Fibroblast of mammary gland (primary cell): ENCODE measurements around the gene ZC3H18.

Source experiments
- DNase-seq: peaks from one replicate; pipeline ENCODE4 v3.0.0-alpha.2; 2010; ENCODE audit warnings: low read depth
- H3K4me3 ChIP-seq: 2 replicates; pipeline ENCODE4 v1.5.1; 2011; ENCODE audit warnings: low read depth, mild to moderate bottlenecking, low read length, moderate library complexity; ENCODE audit not compliant: control insufficient read depth
- TF ChIP-seq, protein P1 (sequence below): conservative IDR thresholded peaks from 2 replicates; pipeline ENCODE4 v1.5.1; 2011; ENCODE audit warnings: low read depth, low read length, inconsistent platforms; ENCODE audit not compliant: control insufficient read depth, insufficient read depth

ZC3H18 gene

DNA sequence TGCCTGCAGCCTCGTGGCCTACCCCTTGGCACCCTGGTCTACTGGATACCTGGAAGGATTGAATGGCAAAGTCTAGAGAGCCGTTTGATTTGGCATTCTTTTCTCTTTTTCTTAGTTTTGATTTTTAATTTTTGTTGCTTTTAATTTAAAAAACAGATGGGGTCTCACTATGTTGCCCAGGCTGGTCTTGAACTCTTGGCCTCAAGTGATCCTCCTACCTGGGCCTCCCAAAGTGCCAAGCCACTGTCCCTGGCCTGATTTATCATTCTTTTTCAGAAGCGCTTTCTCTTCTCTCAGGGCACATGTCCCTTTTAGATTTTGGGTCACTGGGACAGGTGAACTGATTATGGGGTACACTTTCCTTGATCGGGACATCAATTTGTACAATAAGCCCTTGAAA is 10.8 kb downstream of the ZC3H18 start:
- TF ChIP-seq, protein P1, sequence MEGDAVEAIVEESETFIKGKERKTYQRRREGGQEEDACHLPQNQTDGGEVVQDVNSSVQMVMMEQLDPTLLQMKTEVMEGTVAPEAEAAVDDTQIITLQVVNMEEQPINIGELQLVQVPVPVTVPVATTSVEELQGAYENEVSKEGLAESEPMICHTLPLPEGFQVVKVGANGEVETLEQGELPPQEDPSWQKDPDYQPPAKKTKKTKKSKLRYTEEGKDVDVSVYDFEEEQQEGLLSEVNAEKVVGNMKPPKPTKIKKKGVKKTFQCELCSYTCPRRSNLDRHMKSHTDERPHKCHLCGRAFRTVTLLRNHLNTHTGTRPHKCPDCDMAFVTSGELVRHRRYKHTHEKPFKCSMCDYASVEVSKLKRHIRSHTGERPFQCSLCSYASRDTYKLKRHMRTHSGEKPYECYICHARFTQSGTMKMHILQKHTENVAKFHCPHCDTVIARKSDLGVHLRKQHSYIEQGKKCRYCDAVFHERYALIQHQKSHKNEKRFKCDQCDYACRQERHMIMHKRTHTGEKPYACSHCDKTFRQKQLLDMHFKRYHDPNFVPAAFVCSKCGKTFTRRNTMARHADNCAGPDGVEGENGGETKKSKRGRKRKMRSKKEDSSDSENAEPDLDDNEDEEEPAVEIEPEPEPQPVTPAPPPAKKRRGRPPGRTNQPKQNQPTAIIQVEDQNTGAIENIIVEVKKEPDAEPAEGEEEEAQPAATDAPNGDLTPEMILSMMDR, result no peak
- H3K4me3 ChIP-seq, result no peak overlapping the region
- DNase-seq, result no peak

DNA sequence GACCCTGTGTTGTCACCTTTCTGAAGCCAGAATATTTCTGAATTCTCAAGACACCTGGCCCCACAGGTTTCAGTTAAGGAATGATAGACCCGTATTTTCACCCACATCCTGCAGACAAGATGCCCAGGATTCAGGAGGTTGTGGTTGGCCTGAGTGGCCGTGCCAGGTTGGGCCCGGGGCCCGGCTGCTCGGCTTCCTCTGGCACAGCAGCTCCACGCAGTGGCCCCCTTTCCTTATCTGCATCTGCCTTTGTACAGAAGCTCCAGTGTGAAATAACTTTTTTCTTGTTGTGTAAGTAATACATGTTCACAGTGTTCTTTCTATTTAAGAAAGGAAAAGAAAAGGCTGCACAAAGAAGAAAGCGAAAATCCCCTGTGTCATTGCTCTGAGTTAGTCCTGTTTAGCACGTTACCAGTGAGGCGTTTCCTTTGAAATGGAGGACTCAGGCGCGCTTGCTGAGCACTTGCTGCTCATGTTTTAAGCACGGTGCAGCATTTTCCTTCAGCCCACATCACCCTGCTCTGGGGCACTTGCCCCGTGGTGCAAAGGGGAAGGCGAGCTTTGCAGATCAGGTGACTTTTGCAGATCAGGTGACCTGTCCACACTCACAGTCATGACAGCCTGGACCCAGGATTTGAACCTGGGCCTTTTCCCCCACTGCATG is 12.8 kb downstream of the ZC3H18 start:
- TF ChIP-seq, protein P1, result no peak
- no peak for DNase-seq
- H3K4me3 ChIP-seq, result no peak overlapping the region

DNA sequence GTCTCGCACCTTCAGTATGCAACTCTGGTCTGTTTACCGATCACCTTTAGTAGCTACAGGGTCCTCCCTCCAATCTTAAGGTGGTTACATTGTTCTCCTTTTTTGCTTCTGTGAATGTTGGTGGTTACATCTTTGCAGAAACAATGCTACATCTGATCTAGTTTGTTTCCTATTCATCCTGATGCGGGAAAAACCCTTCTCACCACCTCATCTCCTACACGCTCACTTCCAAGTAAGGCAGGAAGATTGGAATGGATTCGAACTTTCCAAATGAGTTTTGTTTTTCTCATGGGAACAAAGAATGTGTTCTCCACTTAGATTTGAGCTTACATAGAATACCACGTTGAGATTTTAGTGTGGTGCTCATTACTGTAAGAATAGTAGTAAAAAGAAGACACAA is 14.5 kb downstream of the ZC3H18 start:
- no peak overlapping the region for H3K4me3 ChIP-seq
- TF ChIP-seq, protein P1, result no peak

DNA sequence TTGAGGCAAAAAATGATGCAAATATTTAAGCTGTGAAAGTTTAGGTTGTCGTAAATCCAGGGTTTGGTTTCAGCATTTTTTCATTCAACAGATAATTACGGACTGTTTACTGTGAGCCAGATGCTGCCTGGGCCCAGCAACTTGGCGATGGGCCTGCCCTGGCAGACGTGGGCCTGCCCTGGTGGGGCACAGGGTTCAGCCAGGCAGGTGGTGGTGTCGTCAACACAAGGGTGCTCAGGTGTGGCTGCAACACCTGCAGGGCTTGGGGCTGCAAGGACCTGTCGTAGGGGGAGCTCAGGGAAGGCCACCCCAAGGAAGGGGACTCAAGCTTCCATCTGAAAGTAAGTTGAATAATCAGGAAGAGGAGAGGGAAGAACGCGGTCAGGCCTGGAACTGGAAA is 15.1 kb downstream of the ZC3H18 start:
- H3K4me3 ChIP-seq, result no peak overlapping the region
- no peak for DNase-seq
- TF ChIP-seq, protein P1, result no peak

More for the DNA sequence above, 14.5 kb downstream of the ZC3H18 start:
- no peak for DNase-seq

DNA sequence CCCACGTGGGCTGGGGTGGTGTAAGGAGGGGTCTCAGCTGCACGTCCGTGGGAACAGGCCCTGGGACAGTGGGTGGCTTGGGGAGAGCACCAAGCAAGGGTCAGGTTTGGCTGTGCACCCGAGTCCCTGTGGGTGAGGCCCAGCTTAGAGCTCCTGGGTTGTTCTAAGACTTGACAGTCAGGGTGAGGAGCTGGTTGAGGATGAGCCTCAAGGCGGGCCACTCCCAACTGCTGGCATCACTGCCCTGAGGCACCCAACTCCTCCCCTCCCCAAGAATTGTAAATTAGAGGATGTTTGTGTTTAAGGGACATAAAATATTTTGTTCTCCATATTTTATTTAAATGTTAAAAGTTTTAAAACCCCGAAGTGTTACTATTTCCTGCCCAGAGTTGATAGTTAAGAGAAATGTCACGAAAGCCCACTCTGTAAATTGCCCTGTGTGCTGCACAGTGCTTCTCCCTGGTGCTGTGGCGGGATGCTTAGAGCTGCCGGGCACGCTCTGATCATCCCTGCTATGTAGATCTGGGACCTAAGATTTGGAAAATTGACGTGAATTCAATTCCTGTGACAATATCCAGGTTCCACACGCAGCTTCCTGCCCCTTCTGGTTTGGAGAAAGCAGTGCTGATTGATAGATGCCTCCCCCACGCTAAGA is 15.9 kb downstream of the ZC3H18 start:
- H3K4me3 ChIP-seq, result no peak overlapping the region
- TF ChIP-seq, protein P1, result no peak
- no peak for DNase-seq

DNA sequence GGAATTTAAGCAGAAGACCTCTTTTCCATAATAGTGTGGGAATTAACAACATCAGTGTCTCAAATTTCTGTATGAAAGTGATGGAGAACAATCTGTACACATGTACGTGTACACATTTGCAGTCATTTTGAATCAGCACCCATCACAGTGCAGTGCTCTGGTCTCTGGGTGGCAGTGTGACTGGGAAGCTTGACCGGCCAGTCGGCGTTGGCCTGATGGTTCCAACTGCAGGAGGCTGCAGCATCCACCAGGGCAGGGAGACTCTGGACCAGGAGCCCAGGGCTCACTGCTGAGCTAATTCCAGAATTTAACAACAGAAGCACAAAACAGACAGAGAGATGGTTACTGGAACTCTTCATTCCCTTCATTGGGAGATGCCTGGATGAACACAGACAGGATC is 17.9 kb downstream of the ZC3H18 start:
- TF ChIP-seq, protein P1, result no peak
- no peak overlapping the region for H3K4me3 ChIP-seq

More for the DNA sequence above, 17.9 kb downstream of the ZC3H18 start:
- no peak for DNase-seq
